Right forelimb (tissue), 1 donor: ENCODE measurements around the gene FAM151A.
"Not testable (repeated sequence)": the region's sequence is repeated elsewhere in the genome, so short reads cannot be mapped to it uniquely, and the experiment has no call there.

Source experiments
- DNase-seq: peaks from one replicate; pipeline ENCODE4 v3.0.0-alpha.2; 2018

The FAM151A gene

DNA sequence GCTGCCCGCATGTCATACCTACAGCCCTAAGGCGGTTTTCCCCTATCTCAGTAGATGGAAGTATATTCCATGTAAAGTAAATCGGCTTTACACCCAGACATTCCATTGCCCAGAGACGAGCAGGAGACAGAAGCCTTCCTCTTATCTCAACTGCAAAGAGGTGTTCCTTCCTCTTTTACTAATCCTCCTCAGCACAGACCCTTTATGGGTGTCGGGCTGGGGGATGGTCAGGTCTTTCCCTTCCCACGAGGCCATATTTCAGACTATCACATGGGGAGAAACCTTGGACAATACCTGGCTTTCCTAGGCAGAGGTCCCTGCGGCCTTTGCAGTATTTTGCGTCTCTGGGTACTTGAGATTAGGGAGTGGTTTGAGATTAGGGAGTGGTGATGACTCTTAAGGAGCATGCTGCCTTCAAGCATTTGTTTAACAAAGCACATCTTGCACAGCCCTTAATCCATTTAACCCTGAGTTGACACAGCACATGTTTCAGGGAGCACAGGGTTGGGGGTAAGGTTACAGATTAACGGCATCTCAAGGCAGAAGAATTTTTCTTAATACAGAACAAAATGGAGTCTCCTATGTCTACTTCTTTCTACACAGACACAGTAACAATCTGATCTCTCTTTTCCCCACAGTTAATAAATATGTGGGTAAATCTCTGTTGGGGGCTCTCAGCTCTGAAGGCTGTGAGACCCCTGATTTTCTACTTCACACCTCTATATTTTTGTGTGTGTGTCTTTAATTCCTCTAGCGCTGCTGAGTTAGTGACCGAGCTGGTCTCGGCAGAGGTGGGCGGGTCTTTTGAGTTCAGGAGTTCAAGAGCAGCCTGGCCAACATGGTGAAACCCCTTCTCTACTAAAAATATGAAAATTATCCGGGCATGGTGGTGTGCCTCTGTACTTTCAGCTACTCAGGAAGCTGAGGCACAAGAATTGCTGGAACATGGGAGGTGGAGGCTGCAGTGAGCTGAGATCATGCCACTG lies 13.4 kb upstream of the FAM151A start:
- not testable (repeated sequence) for DNase-seq

DNA sequence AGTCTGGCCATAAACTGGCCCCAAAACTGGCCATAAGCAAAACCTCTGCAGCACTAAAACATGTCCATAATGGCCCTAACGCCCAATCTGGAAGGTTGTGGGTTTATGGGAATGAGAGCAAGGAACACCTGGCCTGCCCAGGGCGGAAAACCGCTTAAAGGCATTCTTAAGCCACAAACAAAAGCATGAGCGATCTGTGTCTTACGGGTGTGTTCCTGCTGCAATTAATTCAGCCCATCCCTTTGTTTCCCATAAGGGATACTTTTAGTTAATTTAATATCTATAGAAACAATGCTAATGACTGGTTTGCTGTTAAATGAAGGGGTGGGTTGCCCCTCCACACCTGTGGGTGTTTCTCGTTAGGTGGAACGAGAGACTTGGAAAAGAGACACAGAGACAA lies 12.5 kb upstream of the FAM151A start:
- not testable (repeated sequence) for DNase-seq

DNA sequence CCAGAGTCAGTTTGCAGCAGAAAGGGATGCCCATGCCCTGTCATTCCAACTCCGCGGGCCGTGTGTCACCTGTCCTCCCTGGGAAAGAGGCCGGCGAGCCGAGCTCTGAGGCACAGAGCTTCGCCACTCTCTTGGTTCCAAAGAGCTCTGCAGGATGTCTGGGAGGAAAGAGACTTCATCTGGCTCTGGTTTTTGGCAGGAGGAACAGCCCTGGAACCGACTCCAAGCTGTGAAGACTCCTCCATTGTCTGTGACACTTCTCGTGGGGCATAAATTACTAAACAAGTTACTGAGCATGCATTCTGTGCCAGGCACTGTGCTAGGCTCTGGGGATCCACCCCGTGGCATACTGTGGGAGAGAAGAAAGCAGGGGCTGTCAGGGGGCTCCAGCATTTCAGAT lies 3.9 kb upstream of the FAM151A start:
- no peak for DNase-seq

DNA sequence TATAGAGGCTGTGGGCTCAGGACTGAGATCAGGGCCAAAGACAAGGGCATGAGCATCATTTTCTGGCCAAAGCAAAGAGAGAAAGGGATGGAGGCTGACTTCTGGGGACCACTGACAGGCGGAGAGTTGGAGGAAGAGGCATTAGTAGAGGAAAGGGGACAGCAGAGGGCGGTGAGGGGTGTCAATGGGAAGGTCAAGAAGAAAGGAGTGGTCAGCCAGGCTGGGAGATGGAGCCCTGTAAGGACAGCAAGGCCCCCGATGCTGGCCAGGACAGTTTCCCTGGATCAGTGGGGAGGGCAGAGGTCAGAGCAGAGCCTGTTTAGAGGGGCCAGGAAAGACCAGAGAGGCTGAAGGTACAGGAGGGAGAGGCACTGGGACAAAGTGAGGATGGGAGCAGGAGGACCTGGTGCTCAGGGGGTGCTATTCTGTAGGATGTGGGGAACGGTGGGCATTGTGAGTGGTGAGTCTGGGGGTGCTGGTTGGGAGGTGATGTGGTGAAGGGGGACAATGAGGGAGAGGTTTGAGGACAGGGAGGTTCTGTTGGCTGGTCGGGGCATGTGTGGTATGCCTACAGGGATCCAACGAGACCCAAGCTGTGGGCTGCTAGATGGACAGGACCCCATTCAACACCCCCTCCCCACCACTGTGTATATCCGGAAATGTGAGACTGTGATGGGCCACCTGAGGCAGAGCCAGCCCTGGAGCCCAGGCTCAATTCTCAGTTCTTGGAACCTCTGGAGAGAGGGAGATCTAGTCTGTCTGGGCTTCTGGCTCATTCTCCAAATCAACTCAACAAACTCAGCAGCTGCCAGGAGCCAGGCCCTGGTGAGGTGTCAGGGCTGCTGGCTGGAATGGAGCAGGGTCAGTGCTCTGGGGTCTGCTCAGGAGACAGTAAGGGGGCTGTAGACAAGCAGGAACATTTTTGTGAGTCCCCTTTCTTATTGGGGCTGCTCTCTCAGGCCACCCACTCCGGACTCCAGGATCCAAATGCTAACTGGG lies 1.4 kb upstream of the FAM151A start:
- DNase-seq = no peak

DNA sequence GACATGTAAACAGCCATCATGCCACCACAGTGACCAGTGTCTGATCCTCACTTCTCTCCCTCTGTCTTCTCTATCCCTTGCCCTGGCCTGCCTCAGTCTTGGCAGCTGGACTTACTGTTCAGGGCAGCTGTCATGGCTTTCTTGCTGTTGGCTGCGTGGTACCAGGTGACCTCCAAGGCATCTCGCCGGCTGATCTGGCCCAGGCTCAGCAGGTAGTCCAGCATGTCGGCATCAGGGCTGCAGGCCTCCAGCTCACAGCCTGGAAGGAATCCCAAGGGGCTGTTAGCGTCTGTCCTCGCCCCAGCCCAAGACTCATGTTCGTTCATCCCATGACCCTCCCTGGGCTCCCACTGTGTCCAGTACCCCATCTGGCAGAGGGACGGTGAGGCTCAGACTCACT lies 3.6 kb downstream of the FAM151A start:
- DNase-seq = no peak

DNA sequence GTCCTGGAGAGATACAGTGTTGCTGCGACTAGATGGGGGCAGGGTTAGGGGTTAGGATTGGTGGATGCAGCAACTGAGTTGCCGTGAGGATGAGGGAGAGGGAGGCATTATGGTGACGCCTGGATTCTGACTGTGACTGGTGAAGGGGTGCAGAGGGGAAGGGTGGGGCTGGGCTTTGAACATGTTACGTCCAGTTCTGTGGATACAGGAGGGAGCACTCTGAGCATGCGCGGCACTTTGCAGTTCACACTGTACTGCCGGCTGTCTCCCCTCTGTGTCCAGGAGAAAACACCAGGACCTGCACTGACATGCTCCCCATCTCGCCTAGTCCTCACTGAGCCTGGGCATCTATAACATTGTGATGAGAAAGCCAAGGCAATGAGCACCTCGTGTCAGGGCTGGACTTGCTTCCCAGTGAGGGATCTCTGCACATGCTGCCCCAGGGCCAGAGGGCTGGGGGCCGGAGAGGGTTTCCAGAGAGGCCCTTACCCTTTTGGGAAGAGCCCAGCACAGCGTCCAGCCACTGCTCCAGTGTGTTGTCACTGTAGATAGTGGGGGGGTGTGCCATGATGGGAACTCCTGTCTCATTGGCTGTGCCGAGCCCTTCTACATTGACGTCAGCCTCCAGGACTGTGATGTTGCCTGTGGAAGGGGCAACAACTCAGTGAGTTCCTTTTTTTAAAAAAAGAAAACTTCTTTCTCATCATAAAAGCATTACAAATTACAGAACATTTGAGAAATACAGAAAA lies 7.6 kb downstream of the FAM151A start:
- no peak for DNase-seq

DNA sequence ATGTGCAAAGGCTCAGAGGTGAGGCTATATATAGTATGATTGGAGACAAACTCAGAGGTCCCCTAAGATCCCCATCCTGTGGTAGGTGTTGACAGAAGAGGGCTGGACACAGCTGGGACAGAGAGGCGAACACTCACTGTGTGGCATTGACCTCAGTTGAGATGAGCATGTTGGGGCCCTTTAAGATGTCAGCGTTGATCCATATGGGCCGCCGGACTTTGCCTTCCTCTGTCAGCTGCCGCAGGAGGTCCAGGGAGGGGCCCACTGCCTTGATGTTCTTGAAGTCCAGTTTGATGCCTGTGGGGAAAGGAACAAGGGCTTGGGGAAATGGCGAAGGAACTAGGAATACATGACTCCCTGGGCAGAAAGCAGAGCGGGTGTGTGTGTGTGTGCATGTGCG lies 8.8 kb downstream of the FAM151A start:
- DNase-seq = no peak

DNA sequence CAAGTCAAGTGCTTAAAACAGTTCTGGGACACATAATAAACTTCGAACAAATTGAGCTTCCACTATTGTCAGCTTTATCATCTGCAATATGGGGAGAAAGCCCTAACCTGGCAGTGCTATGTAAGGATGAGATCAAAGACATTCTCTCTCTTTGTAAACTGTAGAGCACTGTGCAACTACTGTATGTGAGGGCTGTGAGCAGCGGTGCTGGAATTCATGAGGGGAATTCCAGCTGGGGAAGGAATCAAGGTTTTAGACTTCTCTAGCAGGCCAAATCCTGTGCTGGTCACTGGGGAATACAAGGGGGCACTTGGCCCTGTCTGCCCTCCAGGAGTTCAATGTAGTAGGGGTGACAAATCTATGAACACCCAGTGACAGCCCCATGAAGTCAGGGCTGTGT lies 9.3 kb downstream of the FAM151A start:
- DNase-seq = no peak

DNA sequence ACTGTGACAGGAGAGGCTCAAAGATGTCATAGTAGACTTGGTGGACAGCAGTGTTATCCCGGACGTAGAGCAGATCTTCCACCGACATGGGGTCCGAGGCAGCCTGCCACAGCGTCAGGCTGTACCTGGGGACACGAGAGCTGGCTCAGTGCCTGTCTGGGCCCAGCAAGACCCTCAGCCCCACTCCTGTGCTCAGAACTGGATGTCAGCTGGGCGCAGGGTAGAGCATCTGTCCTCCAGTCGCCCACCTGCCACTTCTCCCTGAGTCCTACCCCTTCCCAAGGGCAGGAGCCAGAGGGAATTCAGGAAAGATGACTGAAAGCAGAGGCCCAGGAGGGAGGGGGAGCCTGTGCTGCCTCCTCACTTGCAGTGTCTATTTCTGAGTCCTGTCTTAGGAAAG lies 11.7 kb downstream of the FAM151A start:
- DNase-seq = no peak

DNA sequence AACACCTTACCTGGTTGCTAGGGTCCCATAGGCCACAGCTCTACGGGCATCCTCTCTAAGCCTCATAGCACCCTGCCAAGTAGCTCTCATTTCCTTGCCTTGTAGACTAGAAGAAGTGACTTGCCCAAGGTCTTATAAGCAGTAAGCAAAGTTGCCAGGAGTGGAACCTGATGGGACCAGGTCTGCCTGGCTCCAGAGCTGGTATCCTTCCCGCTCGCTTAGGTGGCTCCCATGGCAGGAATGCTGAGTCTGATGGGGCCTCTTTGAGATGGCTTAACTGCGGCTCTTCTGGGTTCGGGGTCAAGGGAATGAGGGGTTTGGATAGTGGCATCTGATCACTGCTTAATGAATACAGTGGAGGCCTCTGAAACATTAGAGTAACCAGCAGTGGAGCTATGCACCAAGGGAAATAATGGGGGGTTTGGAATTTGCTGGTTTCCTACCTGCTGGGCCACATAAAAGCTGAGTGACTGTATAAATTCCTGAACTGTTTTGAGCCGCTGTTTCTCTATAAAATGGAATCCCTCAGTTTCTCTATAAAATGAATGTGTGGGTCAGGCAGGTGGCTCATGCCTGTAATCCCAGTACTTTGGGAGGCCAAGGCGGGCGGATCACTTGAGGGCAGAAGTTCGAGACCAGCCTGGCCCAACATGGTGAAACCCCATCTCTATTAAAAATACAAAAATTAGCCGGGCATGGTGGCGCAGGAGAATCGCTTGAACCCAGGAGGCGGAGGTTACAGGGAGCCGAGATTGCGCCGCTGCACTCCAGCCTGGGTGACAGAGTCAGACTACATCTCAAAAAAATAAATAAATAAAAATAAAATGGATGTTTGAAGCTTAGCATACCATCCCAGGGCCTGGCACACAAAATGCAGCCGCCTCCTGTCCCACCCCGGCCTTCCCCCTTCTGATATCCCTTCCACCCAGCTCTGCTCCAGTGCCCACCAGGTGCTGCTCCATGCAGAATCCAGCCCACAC lies 12.4 kb downstream of the FAM151A start:
- DNase-seq = no peak

DNA sequence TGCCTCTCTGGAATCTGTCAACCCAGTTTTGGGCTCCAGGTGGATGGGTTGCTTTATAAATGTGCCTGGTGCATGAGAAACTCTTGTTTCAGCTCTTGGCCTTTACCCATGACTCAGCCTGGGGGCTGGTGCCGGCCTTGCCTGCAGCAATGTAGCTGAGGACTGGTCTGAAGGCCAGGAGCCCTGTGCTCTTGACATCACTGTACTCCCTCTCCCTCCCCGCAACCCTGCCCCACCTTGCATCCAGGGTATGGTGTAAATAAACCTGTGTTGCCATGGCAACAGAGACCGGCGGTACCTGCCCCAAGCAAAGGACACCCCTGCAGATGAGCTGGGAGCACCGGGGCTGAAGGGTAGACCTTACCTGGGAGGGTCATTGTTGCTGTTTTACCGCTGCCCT lies 13.3 kb downstream of the FAM151A start:
- DNase-seq = no peak

DNA sequence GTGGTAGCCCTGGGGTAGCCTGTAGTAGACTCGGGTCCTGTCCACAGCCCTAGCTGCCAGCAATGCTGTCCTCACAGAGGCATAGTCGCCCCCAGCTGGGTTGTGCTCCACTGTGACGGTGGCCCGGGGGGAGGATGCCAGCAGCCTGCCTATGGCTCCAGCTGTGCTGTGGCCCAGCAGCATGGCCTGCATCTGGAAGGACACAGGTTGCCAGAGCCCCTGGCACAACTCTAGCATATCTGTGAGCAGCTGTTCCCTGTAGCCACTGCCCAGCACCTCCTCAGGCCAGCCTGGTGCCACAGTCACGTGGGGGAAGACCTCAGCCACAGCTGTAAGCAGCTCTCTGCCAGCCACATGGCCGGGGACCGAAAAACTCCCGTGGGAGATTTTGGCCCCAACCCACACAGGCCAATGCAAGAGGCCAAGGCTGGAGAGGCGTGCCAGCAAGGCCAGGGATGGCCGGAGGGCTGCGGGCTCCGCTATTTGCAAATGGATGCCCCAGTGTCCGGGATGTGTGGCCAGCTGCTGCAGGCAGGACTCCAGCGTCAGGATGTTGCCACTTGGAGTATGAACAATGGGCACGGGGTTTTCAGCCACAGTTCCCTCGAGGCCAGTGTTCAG lies 13.9 kb downstream of the FAM151A start:
- DNase-seq = peak; percentile 63

DNA sequence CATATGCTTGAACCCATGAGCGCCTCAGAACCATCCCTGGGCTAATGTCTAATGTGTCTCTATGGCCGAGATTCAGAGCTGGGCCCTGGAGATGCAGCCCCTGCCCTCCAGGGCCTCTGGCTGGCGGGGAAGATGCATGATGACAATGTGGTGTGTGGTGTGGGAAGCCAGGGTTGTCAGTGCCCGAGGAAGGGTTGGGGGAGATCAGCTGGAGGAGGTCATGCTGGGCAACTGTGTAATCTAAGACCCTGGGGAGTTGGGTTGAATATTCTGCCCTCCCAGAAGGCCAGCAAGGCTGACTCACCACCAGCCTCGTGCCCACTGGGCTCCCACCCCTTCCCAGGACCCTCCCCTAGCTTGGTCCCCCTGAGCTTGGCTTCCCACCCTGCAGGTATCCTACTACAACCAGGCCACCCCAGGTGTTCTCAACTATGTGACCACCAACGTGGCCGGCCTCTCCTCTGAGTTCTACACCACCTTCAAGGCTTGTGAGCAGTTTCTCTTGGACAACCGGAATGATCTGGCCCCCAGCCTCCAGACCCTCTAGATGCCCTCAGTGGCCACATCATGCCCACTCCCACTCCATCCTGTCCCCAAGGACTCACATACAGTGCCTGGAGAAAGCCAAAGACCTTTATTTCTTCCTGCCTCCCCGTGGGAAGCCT lies 14.6 kb downstream of the FAM151A start:
- no peak for DNase-seq

DNA sequence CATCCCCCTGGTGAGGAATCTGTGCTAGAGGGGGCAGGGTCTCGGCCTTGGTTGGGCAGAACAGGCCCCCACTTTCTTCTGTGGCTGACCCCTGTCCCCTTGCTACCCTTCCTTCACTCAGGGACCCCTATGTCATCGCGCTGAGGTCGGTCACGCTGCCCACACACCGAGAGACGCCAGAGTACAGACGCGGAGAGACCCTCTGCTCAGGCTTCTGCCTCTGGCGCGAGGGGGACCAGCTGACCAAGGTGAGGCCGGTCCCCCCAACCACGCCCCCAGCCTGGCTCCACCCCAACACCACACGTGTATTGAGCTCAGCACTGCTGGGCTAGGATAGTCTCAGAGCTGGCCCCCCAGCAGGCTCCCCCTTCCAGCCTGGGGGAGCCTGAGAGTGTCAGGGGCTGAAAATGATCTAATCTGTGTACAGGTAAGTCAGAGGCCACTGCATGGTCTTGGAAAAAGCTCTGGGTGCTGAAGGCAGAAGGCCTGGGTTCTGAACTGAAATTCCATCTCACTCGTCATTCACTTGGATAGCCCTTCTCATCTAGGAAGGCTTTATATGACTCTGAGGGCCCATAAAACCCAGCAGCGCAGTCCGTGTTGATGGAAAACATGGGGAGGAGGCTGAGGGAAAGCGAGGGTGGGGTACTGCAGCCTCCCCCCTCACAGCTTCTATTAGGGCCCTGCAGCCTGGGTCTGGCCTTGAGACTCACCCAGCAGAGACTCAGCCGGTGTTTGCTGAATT lies 15.3 kb downstream of the FAM151A start:
- DNase-seq = no peak

DNA sequence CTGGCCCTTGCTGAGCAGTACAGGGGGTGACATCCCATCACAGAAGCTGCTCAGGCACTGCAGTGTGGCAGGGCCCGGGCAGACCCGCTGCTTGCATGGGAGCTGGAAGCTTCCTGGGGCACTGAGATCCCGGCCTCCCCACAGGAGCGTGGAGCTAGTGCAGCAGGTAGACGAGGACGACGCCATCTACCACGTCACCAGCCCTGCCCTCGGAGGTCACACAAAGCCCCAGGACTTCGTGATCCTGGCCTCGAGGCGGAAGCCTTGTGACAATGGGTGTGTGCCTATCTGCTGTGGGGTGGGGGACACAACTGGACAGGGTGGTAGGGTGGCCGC lies 16.4 kb downstream of the FAM151A start:
- DNase-seq = no peak

DNA sequence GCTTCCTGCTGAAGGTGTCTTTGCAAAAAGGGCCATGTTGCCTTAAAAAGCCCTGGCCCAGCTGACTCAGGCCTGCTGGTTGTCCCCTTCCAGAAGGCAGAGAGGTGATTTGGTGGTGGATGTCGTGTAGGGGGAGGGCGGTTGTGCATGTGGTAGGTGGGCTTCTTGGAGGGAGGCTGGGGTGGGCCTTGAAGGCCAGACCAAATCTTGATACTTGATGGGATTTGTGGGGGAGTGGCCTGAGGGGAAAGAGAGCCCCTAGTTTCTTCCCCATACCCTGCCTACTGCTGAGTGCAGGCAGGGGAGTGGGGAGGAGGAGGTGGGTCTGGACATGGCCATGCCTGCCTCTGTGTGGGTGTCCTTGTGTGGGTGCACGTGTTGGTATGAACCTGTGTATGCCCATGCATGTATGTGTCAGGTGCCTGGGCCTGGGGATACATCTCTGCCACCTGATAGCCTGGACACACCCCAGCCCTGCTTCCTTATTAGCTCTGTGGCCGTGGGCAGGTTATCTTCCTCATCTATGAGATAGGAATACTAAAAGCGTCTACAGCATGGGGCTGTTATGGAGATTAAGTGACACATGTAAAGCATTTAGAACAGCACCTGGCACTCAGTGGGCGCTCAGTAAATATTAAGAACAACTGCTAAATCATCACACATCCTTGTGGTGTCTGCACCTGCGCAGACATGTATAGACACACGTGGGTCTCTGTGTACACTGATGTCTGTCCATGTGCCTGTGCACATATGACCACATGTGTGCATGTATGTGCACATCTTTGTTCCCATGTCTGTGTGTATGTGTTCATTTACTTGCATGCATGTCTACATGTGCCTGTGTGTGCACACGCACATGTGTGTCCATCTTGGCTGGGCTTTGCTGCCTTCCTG lies 17.0 kb downstream of the FAM151A start:
- no peak for DNase-seq

DNA sequence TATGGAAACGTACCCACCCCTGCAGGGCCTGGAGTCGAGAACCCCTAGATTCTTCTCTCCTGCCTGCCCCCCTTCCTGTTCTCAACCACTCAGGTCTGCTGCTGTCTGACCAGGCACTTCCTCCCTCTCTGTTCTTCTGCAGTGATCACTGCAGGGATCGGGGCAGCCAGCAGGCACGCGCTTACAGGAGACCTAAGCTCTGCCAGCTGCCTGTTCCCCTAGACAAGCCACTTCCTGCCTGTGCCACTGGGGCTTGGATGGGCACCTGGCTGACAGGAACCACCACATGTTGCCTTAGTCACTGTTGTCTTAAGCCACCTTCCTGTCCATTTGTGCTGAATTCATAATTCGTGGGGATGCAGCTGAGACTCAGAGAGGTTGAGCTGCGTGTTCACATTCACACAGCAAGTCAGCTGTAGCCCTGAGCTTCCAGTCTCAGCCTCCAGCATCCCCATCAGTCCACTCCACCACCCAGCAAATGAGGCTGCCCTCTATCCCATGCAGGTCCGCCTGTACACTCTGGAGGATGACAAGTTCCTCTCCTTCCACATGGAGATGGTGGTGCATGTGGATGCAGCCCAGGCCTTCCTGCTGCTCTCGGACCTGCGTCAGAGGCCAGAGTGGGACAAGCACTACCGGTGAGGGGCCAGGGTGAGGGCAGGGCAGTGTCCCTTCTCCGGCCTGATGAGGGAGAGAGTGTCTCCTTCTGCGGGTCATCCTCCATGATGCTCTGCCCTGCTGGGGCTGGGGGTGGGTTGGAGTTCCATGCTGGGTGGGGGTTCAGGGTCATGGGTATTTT lies 18.6 kb downstream of the FAM151A start:
- no peak for DNase-seq

DNA sequence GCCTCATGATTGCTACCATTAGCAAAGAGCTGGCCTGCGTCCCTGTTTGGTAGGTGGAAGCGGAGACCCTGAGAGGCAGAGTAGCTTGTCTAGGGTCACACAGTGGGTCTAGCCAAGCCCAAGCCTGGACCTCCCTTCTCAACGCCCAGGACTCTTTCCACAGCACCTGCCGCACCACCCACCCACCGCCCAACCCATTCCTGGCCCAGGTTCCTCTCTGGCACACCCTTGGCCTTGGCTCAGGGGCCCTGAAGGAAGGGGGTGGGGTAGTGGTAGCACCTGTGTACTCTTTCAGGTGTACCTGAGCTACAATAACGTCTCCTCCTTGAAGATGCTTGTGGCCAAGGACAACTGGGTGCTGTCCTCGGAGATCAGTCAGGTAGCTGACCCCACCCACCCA lies 19.3 kb downstream of the FAM151A start:
- no peak for DNase-seq
